Smooth muscle cell (in vitro differentiated cells): ENCODE data around the gene TRIM10. TPM values are rescaled to one million over a fixed set of nuclear protein-coding genes. Genes with fewer than 3 reads are reported as not detected.

ENCODE experiments used
- DNase-seq: peaks from one replicate; lab custom pipeline; 2025; ENCODE audit not compliant: unreplicated experiment; lab: John Stamatoyannopoulos, UW
- H2AFZ ChIP-seq: fragments of 200-600 bp; sonication (generic); 2 replicates; pipeline ENCODE4 v1.6.0; 2016; ENCODE audit warnings: antibody characterized with exemption, low read depth, mild to moderate bottlenecking
- H3F3A ChIP-seq: fragments of 200-600 bp; sonication (generic); 2 replicates; pipeline ENCODE4 v1.6.0; 2017; ENCODE audit warnings: antibody characterized with exemption, low read depth
- H3K27ac ChIP-seq: fragments of 200-600 bp; sonication (generic); 2 replicates; pipeline ENCODE4 v1.5.1; 2016; ENCODE audit warnings: low read depth, mild to moderate bottlenecking
- H3K27me3 ChIP-seq: fragments of 200-600 bp; sonication (generic); 2 replicates; pipeline ENCODE4 v1.6.1; 2016; ENCODE audit warnings: low read depth, mild to moderate bottlenecking
- H3K36me3 ChIP-seq: fragments of 200-600 bp; sonication (generic); 2 replicates; pipeline ENCODE4 v1.5.1; 2016; ENCODE audit warnings: low read depth
- H3K4me1 ChIP-seq: fragments of 200-600 bp; sonication (generic); 2 replicates; pipeline ENCODE4 v1.5.1; 2016; ENCODE audit warnings: low read depth
- H3K4me2 ChIP-seq: fragments of 200-600 bp; sonication (generic); 2 replicates; pipeline ENCODE4 v1.6.0; 2016; ENCODE audit warnings: mild to moderate bottlenecking
- H3K4me3 ChIP-seq: fragments of 200-600 bp; sonication (generic); 2 replicates; pipeline ENCODE4 v1.5.1; 2016; ENCODE audit warnings: mild to moderate bottlenecking
- H3K79me2 ChIP-seq: fragments of 200-600 bp; sonication (generic); 2 replicates; pipeline ENCODE4 v1.6.0; 2016; ENCODE audit warnings: low read depth, mild to moderate bottlenecking
- H3K9ac ChIP-seq: fragments of 200-600 bp; sonication (generic); 2 replicates; pipeline ENCODE4 v1.6.0; 2016; ENCODE audit warnings: low read depth
- H3K9me3 ChIP-seq: fragments of 200-600 bp; sonication (generic); replicated peaks from 2 replicates; pipeline ENCODE4 v1.5.1; 2016; ENCODE audit warnings: low read depth
- H4K20me1 ChIP-seq: fragments of 200-600 bp; sonication (generic); 2 replicates; pipeline ENCODE4 v1.6.0; 2016; ENCODE audit warnings: low read depth
- WGBS: methylation state at CpG from one replicate; pipeline ENCODE4 v1.1.7; 2016; ENCODE audit warnings: low lambda C conversion rate; 5-methylcytosine and 5-hydroxymethylcytosine counted together
- polyA plus RNA-seq: library from polyadenylated mRNA; unstranded; fragments of >200 nt; fragmentation: Nextera tagmentation; extraction: Ambion mirVana; gene quantifications from 2 replicates; pipeline ENCODE4 v1.2.1, GENCODE V29; 2016
- total RNA-seq: library from RNA; depleted of rRNA; stranded (reverse); fragments of >200 nt; gene quantifications from 2 replicates; pipeline ENCODE4 v1.2.3, GENCODE V29; 2014
- TF ChIP-seq, protein P1 (sequence below): fragments of 200-600 bp; sonication (generic); IDR thresholded peaks from 2 replicates; pipeline ENCODE4 v1.5.1; 2017; ENCODE audit warnings: borderline replicate concordance, mild to moderate bottlenecking, antibody characterized with exemption; ENCODE audit not compliant: insufficient read depth, poor library complexity, severe bottlenecking

Gene TRIM10
- total and polyA plus RNA-seq, 2 experiments from 2014 or later: not detected

- no peak overlapping the region for H2AFZ ChIP-seq
- no peaks in the 10 kb centered on the region for H3K9me3 ChIP-seq
Observed at GRCh38 chr6:30155520-30156261, 5.3 kb downstream of the TRIM10 start.

GRCh38 chr6:30154709-30155519 lies 6.1 kb downstream of the TRIM10 start:
- DNase-seq: no peak

More at GRCh38 chr6:30155520-30156261, 5.3 kb downstream of the TRIM10 start:
- H3K4me2 ChIP-seq: no peak overlapping the region
- H3K79me2 ChIP-seq: no peaks in the 10 kb centered on the region
- H3K36me3 ChIP-seq: no peaks in the 10 kb centered on the region
- TF ChIP-seq, protein P1, sequence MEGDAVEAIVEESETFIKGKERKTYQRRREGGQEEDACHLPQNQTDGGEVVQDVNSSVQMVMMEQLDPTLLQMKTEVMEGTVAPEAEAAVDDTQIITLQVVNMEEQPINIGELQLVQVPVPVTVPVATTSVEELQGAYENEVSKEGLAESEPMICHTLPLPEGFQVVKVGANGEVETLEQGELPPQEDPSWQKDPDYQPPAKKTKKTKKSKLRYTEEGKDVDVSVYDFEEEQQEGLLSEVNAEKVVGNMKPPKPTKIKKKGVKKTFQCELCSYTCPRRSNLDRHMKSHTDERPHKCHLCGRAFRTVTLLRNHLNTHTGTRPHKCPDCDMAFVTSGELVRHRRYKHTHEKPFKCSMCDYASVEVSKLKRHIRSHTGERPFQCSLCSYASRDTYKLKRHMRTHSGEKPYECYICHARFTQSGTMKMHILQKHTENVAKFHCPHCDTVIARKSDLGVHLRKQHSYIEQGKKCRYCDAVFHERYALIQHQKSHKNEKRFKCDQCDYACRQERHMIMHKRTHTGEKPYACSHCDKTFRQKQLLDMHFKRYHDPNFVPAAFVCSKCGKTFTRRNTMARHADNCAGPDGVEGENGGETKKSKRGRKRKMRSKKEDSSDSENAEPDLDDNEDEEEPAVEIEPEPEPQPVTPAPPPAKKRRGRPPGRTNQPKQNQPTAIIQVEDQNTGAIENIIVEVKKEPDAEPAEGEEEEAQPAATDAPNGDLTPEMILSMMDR: no peak
- no peaks in the 10 kb centered on the region for H3F3A ChIP-seq
- H4K20me1 ChIP-seq: no peaks in the 10 kb centered on the region
- H3K4me3 ChIP-seq: no peak overlapping the region
- WGBS: 94% methylated on average over 2 of the region's 2 CpGs
- H3K27me3 ChIP-seq: peaks cover 51% of the 10 kb centered on the region
- no peak overlapping the region for H3K9ac ChIP-seq
- no peak for DNase-seq
- no peak overlapping the region for H3K27ac ChIP-seq
- no peaks in the 10 kb centered on the region for H3K4me1 ChIP-seq

DNA sequence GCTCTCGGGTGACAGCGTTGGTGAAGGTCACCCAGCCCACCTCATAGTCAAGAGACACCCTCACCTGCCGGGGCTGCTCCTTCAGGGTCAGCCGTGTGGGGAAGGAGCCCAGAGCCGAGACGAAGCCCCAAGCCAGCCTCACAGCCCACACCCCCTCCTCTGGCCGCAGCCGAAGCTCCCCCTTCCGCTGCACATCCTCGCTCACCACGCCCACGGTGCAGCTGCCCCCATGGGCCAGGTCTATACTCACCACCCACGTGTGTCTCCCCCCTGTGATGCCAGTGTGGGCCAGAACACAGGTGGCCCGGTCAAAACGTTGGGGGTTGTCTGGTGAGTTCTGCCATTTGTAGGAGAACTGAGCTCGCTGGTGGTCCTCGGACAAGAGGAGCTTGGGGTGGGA lies 7.0 kb downstream of the TRIM10 start:
- no peak overlapping the region for H3K4me2 ChIP-seq
- no peak for DNase-seq
- H3K9ac ChIP-seq: no peak overlapping the region

More at GRCh38 chr6:30154709-30155519, 6.1 kb downstream of the TRIM10 start:
- H3K27ac ChIP-seq: no peak overlapping the region
- no peaks in the 10 kb centered on the region for H3K79me2 ChIP-seq
- H3K27me3 ChIP-seq: peaks cover 53% of the 10 kb centered on the region
- TF ChIP-seq, protein P1: no peak
- no peaks in the 10 kb centered on the region for H4K20me1 ChIP-seq
- no peaks in the 10 kb centered on the region for H3K4me1 ChIP-seq
- WGBS: 58% methylated on average over 12 of the region's 12 CpGs
- H3K4me2 ChIP-seq: no peak overlapping the region
- H3K9me3 ChIP-seq: no peaks in the 10 kb centered on the region
- H2AFZ ChIP-seq: no peak overlapping the region
- H3K36me3 ChIP-seq: no peaks in the 10 kb centered on the region
- H3F3A ChIP-seq: no peaks in the 10 kb centered on the region
- no peak overlapping the region for H3K4me3 ChIP-seq
- H3K9ac ChIP-seq: no peak overlapping the region

More for the DNA sequence above, 7.0 kb downstream of the TRIM10 start:
- Histone ChIP-seq H3K27ac (no peak overlapping the region), H3K79me2 (no peaks in the 10 kb centered on the region), H3K27me3 (peaks cover 48% of the 10 kb centered on the region), H2AFZ (no peak overlapping the region), H3K4me3 (no peak overlapping the region), H3F3A (no peaks in the 10 kb centered on the region), H3K36me3 (no peaks in the 10 kb centered on the region), H3K4me1 (no peaks in the 10 kb centered on the region), H4K20me1 (no peaks in the 10 kb centered on the region), H3K9me3 (no peaks in the 10 kb centered on the region)
- TF ChIP-seq, protein P1: no peak
- WGBS: 90% methylated on average over 15 of the region's 17 CpGs
